CD4-positive, alpha-beta T cell treated with Interleukin-17A for 4 hours (primary cell): ENCODE data around the gene HAGHL.

Source experiments
- DNase-seq: peaks from one replicate; pipeline ENCODE4 v3.0.0-alpha.2; 2020; ENCODE audit warnings: mixed read lengths

Gene HAGHL

DNA sequence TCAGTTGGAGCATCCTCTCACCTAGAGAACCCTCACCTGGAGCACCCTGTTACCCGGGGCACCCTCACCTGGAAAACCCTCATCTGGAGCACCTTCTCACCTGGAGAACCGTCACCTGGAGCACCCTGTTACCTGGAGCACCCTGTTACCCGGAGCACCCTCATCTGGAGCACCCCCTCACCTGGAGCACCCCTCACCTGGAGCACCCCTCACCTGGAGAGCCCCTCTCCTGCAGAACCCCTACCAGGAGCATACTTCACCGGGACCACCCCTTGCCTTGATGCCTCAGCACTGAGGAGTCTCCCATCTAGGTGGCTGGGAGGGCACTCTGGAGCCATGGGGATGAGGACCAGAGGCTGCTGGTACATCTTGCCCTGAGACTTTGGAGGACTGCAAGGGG, 17.9 kb upstream of the HAGHL start:
- DNase-seq = no peak

- DNase-seq = no peak
These were observed 17.1 kb upstream of the HAGHL start for GRCh38 chr16:709566-710499.

- DNase-seq = no peak
These were observed 16.3 kb upstream of the HAGHL start for GRCh38 chr16:710500-711075.

DNA sequence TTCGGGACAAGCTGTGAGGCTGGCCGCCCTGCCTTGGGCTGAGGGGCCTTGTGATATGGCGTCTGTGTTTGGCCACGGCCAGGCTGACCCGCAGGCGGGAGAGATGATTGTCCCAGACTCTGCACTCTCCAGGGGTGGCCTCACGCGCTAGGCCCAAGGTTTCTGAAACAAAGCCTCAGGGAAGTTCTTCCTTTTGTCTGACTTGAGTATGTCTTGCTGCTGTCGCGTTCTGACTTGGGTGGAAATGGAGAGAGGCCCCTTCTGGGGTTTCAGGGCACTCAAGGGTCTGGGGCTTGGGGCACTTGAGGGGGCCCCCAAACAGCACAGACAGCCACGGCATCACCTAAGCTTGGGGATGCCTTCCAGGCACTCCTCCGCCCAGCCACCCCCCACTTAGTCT, 15.8 kb upstream of the HAGHL start:
- no peak for DNase-seq

DNA sequence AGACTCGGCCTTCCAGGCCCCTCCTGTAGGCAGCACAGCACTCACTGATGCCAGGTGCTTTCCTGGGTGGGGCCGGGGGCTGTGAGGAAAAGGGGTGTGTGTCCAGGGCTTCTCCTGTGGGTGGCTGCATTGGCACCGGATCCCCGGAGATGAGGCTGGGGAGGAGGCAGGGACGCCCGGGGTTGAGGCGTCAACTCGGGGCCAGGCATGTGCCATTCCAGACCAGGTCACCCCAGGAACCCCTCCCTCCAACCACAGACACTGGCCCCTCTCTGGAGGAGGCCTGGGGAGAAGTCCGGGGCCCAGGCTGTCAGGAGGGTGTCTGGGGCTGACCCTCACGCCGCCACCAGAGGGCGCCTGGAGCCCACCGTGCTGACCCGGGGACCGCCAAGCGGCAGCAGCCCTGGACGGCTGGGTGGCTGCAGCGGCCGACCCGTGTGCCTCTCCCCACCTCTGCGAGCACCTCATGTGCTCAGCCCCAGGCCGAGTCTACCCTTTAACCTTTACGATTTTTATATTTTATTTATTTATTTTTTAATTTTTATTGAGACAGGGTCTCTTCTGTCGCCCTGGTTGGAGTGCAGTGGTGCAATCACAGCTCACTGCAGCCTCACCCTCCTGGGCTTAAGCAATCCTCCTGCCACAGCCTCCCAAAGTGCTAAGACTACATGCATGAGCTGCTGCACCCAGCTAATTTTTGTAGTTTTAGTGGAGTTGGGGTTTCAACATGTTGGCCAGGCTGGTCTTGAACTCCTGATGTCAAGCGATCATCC, 15.2 kb upstream of the HAGHL start:
- DNase-seq = peak; percentile 89

DNA sequence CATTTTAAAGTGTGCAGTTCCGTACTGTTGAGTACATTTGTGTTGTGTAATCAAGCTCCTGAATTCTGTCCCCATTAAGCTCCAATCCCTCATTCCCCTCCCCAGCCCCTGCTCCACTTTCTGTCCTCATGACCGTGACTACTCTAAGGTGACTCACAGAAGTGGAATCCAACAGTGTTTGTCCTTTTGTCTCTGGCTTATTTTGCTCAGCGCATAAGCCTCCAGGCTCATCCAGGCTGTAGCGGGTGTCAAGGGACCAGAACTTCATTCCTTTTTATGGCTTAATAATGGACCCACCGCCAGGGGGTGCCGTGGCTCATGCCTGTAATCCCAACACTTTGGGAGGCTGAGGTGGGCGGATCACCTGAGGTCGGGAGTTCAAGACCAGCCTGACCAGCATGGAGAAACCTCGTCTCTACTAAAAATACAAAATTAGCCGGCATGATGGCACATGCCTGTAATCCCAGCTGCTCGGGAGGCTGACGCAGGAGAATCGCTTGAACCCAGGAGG, 14.1 kb upstream of the HAGHL start:
- peak; percentile 68 for DNase-seq

DNA sequence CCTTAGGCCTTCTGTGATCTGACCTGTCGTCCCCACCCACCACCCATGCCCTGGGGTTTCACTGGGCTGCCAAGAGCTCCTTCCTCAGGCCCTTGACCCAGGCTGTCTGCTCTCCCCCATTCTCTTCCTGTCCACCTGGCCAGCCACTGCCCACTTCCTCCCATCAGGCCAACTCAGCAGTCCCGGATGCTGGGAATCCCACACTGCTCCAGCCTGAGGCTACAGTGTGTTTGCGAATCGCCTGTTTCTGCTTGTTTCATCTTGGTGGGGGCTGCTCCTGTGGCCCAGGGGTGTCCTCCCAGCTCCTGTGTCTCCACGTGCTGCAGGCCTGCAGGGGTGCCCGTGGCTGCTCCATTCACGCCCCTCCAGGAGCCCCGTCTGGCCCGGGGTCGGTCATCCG, 12.8 kb upstream of the HAGHL start:
- DNase-seq = no peak

DNA sequence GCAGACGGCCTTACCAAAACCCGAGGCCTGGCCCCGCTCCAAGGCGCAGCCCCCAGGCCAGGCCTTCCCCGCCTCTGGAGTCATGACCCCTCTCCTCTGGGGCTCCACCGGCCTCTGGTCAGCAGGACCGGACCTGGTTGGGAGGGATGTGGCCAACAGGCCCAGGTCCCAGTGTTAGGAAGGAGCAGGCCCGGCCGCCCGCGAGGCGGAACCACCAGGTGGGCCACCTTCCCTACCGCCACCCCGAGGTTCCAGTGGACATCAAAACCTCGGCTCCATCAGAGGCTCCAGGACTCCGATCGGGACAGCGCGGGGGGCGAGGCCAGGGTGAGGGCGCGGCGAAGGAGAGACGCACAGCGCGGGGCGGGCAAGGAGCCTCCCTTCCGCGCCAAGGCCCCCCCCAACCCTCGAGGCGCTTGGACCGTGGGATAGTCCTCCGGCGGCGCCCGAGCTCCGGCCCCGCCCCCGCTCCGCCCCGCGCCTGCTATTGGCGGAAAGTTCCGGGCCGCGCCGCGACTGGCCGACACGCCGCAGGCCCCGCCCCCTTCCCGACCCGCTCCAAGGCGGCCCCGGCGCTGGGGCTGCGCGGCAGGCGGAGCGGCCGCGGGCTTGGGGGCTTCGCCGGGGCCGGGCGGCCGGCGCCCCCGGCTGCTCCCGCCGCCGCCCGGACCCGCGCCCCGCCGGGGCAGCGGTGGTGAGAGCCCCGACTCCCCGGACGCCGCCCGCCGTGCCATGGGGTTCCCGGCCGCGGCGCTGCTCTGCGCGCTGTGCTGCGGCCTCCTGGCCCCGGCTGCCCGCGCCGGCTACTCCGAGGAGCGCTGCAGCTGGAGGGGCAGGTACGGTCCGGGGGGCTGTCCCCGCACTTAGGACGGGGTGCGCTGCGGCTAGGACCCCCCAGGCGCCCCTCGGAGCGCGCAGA, 12.1 kb upstream of the HAGHL start, which contains the start of gene METRN:
TSS of gene METRN (plus strand) at position 561 of the 919 bp plus-strand sequence. CDS start at position 733, 172 bp downstream.
- DNase-seq = peak; percentile 96

- DNase-seq = peak; percentile 35
These were observed 11.3 kb upstream of the HAGHL start for GRCh38 chr16:715477-716199.

GRCh38 chr16:716200-716568, 10.7 kb upstream of the HAGHL start:
- DNase-seq = no peak

GRCh38 chr16:716768-717325, 10.1 kb upstream of the HAGHL start:
- DNase-seq = no peak

- no peak for DNase-seq
These were observed 9.3 kb upstream of the HAGHL start for GRCh38 chr16:717450-718245.

- no peak for DNase-seq
These were observed 8.5 kb upstream of the HAGHL start for GRCh38 chr16:718389-718788.

GRCh38 chr16:718922-719321, 8.0 kb upstream of the HAGHL start:
- no peak for DNase-seq

DNA sequence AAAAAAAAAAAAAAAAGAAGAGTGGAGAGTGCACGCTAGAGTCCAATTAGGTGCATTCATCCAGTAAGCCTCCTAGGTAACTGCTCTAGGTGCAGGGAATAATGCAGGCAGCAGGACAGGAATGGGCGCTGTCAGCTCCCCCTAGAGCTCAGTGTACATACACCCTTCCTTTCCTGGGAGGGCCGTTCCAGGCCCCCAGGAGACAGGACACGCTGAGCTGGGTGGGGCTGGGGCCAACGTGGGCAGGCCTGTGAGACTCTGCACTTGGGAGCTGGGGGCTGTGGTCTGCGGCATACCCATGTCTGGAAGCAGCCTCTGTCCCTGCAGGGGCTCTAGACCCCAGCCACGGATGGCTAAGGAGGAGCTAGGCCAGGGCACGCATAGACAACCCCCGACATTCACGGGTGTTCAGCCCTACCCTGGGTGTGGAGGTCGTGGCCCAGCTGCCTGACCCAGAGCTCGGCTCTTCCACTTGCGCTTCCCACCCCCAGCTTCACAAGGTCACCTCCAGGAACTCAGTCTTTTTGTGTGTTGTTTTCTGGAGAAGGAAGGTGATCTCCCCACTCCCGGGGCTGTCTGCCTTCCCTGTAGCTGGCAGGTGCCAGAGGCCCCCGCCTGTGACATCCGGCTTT, 7.0 kb upstream of the HAGHL start:
- no peak for DNase-seq

DNA sequence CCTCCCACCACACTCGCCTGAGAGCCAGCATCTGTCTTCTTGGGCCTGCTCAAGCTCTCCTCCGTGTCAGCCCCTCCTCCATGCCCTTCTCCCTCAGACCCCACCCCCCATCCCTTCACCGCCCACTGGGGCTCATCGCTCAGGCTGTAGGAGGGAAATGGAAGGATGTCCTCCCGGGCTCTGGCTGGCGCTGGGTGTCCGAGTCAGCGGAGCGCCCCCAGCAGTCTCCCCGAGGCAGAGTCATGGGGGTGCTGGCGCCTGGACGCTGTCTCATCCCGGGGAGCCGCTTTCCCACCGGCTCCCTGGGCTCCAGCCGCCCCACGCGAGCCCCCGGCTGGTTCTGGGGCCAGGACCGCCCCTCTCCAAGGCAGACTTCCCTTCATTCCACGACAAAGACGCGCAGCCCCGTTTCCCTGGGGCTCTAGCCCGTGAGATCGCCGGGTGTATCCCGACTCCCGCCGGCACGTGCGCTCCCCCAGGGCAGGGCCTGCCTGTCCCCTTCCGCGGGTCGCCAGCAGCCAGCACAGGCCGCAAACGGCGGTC, 6.4 kb upstream of the HAGHL start:
- DNase-seq = peak; percentile 55

- DNase-seq = peak; percentile 83
These were observed 5.7 kb upstream of the HAGHL start, which contains the start of gene ANTKMT for GRCh38 chr16:720990-721764. TSS of gene ANTKMT (plus strand) at chr16:721146. CDS start at chr16:721275, 129 bp downstream.

DNA sequence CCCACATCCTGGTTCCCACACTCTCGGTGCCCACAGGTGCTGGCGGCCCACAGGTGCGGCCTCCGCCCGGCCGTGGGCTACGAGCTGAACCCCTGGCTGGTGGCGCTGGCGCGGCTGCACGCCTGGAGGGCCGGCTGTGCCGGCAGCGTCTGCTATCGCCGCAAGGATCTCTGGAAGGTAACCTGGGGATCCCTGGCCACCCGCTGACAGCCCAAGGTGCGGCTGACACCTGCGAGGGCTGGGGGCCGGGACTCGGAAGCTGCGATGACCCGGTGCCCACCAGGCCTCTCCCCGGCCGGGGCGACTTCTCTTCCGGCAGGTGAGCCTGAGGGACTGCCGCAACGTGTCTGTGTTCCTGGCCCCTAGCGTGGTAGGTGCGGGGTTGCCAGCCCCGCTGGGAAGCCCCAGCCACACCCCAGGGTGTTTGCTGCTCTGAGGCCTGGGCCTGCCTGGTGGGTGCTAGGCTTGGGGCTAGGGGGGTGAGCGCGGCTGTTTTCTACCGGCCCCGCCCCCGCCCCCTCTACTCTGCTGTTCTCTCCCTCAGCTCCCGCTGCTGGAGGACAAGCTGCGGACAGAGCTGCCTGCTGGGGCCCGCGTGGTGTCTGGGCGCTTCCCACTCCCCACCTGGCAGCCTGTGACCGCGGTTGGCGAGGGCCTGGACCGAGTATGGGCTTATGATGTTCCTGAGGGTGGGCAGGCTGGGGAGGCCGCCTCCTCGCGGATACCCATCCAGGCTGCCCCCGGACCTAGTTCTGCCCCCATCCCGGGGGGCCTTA, 5.0 kb upstream of the HAGHL start:
- no peak for DNase-seq
